ENCODE measurements around the gene TBC1D22A. TPM values are rescaled to one million over a fixed set of nuclear protein-coding genes. Genes with fewer than 3 reads are reported as not detected.

Gene TBC1D22A
- total and polyA plus RNA-seq, 9 of the 15 experiments (the other 6 are each of a cell fraction or from before 2014, with no cell fraction given): 0.20 to 11.5 (median 5.2) TPM

- Histone ChIP-seq H3K4me2 (ENCODE audit: insufficient read depth, low read length) (no peak overlapping the region), H3K36me3 (ENCODE audit: control insufficient read depth, insufficient read depth, low read length) (no peaks in the 10 kb centered on the region), H3K9me3 (replicated peaks; ENCODE audit: control insufficient read depth, insufficient read depth, low read depth, low read length) (no peaks in the 10 kb centered on the region), H3K79me2 (ENCODE audit: control insufficient read depth, insufficient read depth, low read length) (no peaks in the 10 kb centered on the region), H3K4me1 (replicated peaks in 1 of 2; ENCODE audit: control insufficient read depth in 2 of 2, insufficient read depth in 2 of 2, low read length in 2 of 2) (peaks cover 2 to 19% of the 10 kb centered on the region in 2 experiments; a peak in 4 of 5 replicates), H3K9ac (ENCODE audit: insufficient read depth in 1 of 2, low read depth in 2 of 2, low read length in 2 of 2) (no peak overlapping the region), H3K27me3 (ENCODE audit: control insufficient read depth in 2 of 2, insufficient read depth in 2 of 2, low read length in 2 of 2) (no peaks in the 10 kb centered on the region), H2AFZ (ENCODE audit: low read depth, low read length) (no peak overlapping the region), H3K4me3 (no peak overlapping the region), H3K27ac (ENCODE audit: extremely low read depth, low read depth, low read length) (no peak overlapping the region), H4K20me1 (replicated peaks; ENCODE audit: control insufficient read depth, insufficient read depth, low read length) (0 out of 2 replicates have a peak, but pooled peaks cover 6% of the 10 kb centered on the region), H3K9me1 (ENCODE audit: control insufficient read depth, insufficient read depth, low read length) (no peaks in the 10 kb centered on the region)
- TF ChIP-seq PKNOX1 (IDR thresholded peaks at IDR 0.05): peak; percentile 1; the same call in 1 of the 2 replicates
- no peak for TF ChIP-seq SMAD3 (CRISPR knock-in tag; conservative IDR thresholded peaks at IDR 0.05)
- FAIRE-seq: no peak
- no TSS peak for BruUV-seq (replicated peaks)
- DNase-seq (ENCODE audit: extremely low read depth in 1 of 4, low spot score in 3 of 4): no peak
- WGBS (ENCODE audit: insufficient coverage, low coverage, missing lambda C conversion rate): 48% methylated on average over 11 of the region's 13 CpGs
- in situ Hi-C loops (cut with MboI) (no loop called here), intact Hi-C loops (cut with micrococcal nuclease) (no loop called here)
- no peak for ATAC-seq
- ChIA-PET POLR2A (no interaction called here), CTCF (ENCODE audit: low intra/inter-chr PET ratio) (no interaction called here)
Observed at GRCh38 chr22:46970411-46971098, 208.1 kb downstream of the TBC1D22A start.

DNA sequence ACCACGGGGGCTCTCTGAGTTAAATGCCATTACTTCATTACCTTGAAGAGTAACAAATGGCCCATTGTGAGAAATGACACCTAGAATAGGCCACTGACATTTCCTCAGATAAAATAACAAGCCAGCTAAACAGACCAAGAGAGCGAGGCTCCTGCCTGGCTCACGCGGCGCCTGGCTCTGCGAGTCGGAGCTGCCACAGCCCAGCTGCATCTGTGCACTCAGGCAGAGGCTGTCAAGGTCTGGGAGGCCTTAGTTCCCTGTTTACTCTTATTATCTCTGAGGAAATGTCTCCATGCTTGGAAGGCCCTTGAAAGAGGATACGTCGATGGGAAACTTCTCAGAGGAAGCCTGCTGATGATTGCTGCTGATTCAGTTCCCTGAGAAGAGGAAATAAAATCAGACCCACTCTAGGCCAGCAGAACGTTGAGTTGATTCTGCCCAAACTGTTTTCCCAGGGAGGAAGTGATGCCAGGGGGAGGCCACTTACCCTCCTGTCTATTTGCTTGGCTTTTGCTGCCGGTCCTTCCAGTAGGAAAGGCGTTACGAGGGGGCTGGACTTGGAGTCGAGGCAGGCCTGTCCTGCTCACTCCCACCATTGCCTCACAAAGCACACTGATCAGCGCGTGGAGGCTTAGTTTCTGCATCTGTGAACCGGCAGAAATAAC lies 208.8 kb downstream of the TBC1D22A start:
- no peak for DNase-seq (ENCODE audit: extremely low read depth in 1 of 4, low spot score in 3 of 4)
- ChIA-PET POLR2A (no interaction called here), CTCF (ENCODE audit: low intra/inter-chr PET ratio) (no interaction called here)
- Histone ChIP-seq H3K27ac (ENCODE audit: extremely low read depth, low read depth, low read length) (no peak overlapping the region), H3K36me3 (ENCODE audit: control insufficient read depth, insufficient read depth, low read length) (no peaks in the 10 kb centered on the region), H4K20me1 (replicated peaks; ENCODE audit: control insufficient read depth, insufficient read depth, low read length) (0 out of 2 replicates have a peak, but pooled peaks cover 6% of the 10 kb centered on the region), H3K4me2 (ENCODE audit: insufficient read depth, low read length) (no peak overlapping the region), H3K4me1 (replicated peaks in 1 of 2; ENCODE audit: control insufficient read depth in 2 of 2, insufficient read depth in 2 of 2, low read length in 2 of 2) (peaks cover 2 to 19% of the 10 kb centered on the region in 2 experiments; a peak in 4 of 5 replicates), H3K4me3 (no peak overlapping the region), H3K9ac (ENCODE audit: insufficient read depth in 1 of 2, low read depth in 2 of 2, low read length in 2 of 2) (no peak overlapping the region), H3K9me3 (replicated peaks; ENCODE audit: control insufficient read depth, insufficient read depth, low read depth, low read length) (no peaks in the 10 kb centered on the region), H3K27me3 (ENCODE audit: control insufficient read depth in 2 of 2, insufficient read depth in 2 of 2, low read length in 2 of 2) (no peaks in the 10 kb centered on the region), H3K9me1 (ENCODE audit: control insufficient read depth, insufficient read depth, low read length) (no peaks in the 10 kb centered on the region), H3K79me2 (ENCODE audit: control insufficient read depth, insufficient read depth, low read length) (no peaks in the 10 kb centered on the region), H2AFZ (ENCODE audit: low read depth, low read length) (no peak overlapping the region)
- in situ Hi-C loops (cut with MboI): no loop called here
- intact Hi-C loops (cut with micrococcal nuclease): no loop called here
- WGBS (ENCODE audit: insufficient coverage, low coverage, missing lambda C conversion rate): 63% methylated on average over 17 of the region's 17 CpGs
- no peak for FAIRE-seq
- no TSS peak for BruUV-seq (replicated peaks)
- no peak for ATAC-seq
- TF ChIP-seq ZNF764 (CRISPR knock-in tag; IDR thresholded peaks at IDR 0.05; ENCODE audit: low read depth) (no peak), HDAC1 (IDR thresholded peaks at IDR 0.05) (no peak), ZNF75A (CRISPR knock-in tag; IDR thresholded peaks at IDR 0.05) (no peak), RBM15 (IDR thresholded peaks at IDR 0.05; ENCODE audit: insufficient read depth, low read length) (no peak), ZNF655 (CRISPR knock-in tag; IDR thresholded peaks at IDR 0.05) (no peak), KLF13 (tag; IDR thresholded peaks at IDR 0.05; ENCODE audit: borderline replicate concordance, low read depth) (no peak), BACH1 (tag; IDR thresholded peaks at IDR 0.05) (no peak)
- TF ChIP-seq, protein P1, sequence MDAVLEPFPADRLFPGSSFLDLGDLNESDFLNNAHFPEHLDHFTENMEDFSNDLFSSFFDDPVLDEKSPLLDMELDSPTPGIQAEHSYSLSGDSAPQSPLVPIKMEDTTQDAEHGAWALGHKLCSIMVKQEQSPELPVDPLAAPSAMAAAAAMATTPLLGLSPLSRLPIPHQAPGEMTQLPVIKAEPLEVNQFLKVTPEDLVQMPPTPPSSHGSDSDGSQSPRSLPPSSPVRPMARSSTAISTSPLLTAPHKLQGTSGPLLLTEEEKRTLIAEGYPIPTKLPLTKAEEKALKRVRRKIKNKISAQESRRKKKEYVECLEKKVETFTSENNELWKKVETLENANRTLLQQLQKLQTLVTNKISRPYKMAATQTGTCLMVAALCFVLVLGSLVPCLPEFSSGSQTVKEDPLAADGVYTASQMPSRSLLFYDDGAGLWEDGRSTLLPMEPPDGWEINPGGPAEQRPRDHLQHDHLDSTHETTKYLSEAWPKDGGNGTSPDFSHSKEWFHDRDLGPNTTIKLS (IDR thresholded peaks at IDR 0.05; ENCODE audit: borderline replicate concordance, low read depth): no peak

Data from K562 (cell line).